ENCODE results near the gene CELF4. TPM values are rescaled to one million over a fixed set of nuclear protein-coding genes. Genes with fewer than 3 reads are reported as not detected.

The CELF4 gene
- total and polyA plus RNA-seq, 10 of the 15 experiments (the other 5 are each of a cell fraction or from before 2014, with no cell fraction given): 0.03 to 0.32 TPM; not detected in 8

- TF ChIP-seq ZBTB4 (CRISPR knock-in tag; IDR thresholded peaks at IDR 0.05): no peak
- TF ChIP-seq RCOR1 (conservative IDR thresholded peaks at IDR 0.05; ENCODE audit: low read depth, low read length): no peak
- TF ChIP-seq REST (IDR thresholded peaks at IDR 0.05; ENCODE audit: low read depth, low read length): no peak
- no peak for TF ChIP-seq LARP7 (IDR thresholded peaks at IDR 0.05)
- no peak for TF ChIP-seq TCF7 (IDR thresholded peaks at IDR 0.05; ENCODE audit: borderline replicate concordance)
- no peak for TF ChIP-seq TCF12 (IDR thresholded peaks at IDR 0.05; ENCODE audit: low read depth, low read length)
- TF ChIP-seq EP300 (IDR thresholded peaks at IDR 0.05; ENCODE audit: borderline replicate concordance in 1 of 2, control insufficient read depth in 1 of 2, low read depth in 2 of 2, low read length in 2 of 2): no peak
- no peak for TF ChIP-seq SREBF1 (IDR thresholded peaks at IDR 0.05; ENCODE audit: low read length)
- TF ChIP-seq FOXK2 (IDR thresholded peaks at IDR 0.05): no peak
- TF ChIP-seq NR2C1 (IDR thresholded peaks at IDR 0.05): no peak
- no peak for TF ChIP-seq BACH1 (IDR thresholded peaks at IDR 0.05; ENCODE audit: borderline replicate concordance)
- TF ChIP-seq PAX8 (IDR thresholded peaks at IDR 0.05): no peak
Measured at GRCh38 chr18:37335409-37335736, 230.2 kb downstream of the CELF4 start (continued).

Measured in GM12878 (cell line).